NCI-H2196 treated with DMSO at 0.1 percent for 48 hours (cell line): Measurements from ENCODE around the gene LTA4H.
A peak's percentile ranks its signal among the peaks of the same experiment; 100 is the strongest.
"Not testable (repeated sequence)": the region's sequence is repeated elsewhere in the genome, so short reads cannot be mapped to it uniquely, and the experiment has no call there.

Experiments
- DNase-seq: peaks from one replicate; lab custom pipeline; 2025; ENCODE audit not compliant: unreplicated experiment; lab: John Stamatoyannopoulos, UW

Gene LTA4H

DNA sequence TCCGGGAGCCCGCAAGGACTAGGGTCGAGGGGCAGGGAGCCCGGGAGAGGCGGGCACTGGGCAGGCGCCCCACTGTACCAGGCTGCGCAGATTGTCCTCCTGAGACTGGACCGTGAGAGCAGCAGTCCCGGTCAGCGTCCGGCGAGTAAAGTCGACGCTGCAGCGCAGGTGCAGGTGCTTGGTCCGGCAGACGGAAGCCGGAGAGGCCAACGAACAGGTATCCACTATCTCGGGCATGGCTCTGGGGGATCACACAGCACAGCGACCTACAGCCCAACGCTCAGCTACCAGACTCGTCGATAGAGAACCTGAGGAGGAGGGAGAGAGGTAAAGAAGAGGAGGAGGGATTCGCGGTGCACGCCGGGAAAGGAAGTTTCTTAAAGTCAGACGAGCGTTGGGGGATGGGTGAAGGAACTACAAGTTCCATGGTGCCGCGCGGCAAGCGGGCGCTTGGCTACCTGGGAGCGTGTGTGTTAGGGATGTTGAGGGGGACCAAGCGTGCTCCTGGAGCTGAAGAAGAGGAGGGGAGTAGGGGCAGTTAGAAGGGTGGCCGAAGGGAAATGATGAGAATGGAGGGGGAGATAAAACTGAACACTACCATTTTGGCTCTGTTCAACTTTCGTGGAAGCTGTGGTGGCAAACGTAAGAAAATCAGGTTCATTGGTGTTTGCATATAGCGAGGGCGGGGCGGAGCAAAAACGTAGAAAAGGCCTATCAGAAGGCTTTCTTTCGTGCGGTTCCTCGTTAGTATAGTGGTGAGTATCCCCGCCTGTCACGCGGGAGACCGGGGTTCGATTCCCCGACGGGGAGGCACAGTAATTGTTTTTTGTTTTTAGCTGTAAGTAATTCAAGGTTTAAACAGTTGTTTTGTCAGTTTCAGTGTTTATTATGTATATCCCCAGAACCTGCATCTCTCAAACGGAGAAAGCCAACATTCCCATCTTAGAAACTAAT, at the start of gene LTA4H:
Gene LTA4H, minus strand, starts transcription at position 305 of the 954 bp plus-strand sequence. Its CDS starts 68 bp downstream, at position 237.
- peak; percentile 97 for DNase-seq

DNA sequence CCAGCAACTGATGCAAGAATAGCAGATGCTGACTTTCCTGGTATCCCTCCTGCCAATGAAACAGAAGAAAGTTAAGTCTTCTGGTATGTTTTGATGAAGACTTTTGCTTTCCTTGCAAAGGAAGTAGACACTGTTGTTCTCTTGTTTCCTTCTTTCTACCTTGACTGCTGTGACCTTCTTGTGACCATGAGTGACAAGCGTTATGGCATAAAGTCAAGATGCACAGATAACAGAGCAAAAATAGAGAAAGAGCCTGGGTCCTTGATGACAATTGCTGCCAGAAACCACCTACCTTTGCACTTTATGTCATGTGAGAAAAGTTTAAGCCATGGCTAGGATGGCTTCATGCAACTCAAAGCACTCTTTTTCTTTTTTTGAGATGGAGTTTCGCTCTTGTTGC, 49.2 kb upstream of the LTA4H start:
- no peak for DNase-seq

DNA sequence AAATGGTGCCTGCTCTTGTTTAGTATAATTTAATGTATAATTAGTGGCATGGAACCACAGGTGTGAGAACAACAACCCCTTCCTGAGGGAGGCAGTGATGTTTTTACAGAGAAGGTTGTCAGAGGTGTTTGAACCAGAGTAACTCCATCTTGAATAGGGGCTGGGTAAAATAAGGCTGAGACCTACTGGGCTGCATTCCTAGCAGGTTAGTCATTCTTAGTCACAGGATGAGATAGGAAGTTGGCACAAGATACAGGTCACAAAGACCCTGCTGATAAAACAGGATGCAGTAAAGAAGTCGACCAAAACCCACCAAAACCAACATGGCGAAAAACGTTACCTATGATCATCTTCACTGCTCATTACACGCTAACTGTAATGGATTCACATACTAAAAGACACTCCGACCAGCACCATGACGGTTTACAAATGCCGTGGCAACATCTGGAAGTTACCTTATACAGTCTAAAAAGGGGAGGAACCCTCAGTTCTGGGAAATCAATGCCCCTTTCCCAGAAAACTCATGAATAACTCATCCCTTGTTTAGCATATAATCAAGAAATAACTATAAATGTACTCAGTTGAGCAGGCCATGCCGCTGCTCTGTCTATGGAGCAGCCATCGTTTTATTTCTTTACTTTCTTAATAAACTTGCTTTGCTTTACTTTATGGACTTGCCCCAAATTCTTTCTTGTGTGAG, 47.8 kb upstream of the LTA4H start:
- DNase-seq = no peak

DNA sequence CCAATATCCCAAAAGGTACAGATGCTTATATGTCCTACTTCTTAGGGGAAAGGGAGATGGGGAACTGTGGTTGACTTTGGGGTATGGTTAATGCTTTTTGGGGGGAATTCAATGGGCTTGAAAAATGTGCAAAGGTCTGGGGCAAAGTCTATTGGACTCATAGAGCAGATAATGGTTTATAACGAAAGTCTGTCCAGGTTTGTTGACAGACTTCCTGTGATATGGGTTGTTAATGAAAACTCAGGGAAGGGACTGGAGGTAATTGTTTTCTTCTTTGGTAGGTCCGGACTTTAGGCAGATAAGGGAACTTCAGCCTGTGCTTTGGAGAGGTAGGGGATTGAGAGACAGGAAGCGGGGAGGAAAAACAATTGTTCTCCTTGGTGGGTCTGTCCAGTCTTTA, 46.2 kb upstream of the LTA4H start:
- DNase-seq = no peak

DNA sequence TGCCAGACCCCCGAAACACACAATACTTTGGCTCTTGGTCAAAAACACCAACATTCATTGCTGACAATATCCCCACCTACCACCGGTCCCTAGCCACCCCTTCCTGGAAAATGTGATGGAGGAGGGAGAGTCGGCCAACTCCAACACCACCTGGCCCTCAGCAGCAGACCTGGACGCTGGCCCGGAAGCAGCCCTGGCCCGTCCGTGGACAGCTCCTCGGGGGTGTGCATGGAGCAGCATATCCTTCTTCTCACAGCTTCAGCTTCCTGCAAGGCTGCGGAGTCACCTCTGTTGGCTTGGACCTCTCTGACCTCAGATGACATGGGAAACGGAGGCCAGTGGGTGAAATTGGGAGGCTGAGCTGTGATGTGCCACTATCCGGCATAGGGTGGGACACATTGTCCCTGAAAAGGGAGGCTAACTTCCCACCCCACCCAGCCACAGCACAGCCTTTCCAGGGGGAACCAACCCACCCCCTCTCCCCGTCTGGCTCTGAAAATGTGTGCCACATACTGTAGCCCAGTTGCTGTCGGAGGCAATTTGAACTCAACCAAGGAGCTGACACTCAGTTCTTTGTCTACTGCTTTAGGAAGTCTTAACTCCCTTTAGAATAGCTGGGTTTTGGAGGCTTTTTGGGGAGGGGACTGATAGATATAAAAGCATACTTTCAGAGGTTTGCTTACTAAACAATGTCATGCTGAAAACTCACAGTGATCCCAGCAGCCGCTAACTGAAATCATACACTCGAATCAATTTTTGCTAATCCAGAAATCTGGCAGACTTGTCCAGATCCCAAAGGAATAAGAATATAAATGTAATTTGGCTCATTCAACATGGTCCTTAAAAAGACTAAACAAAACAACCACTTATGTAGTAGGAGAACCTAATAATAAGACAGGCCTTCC, 43.1 kb upstream of the LTA4H start:
- no peak for DNase-seq

DNA sequence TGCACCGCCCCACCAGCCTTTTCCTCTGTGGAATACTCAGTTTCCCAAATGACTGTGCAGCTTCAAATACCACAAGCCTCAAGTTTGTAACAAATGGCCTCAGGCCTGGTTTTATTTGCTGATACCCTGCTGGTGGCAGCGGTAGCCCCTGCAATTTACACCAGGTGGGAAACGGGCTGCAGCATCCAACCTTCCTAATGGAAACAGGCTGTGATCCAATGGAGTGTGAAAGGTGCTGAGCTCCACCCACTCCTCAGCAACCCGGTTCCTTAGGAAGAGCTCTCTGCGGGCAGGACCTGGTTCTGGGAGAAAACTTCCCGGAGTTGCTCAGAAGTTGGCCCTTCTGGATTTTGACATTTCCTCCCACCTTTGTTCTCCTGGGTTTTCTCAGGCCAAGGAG, 41.7 kb upstream of the LTA4H start:
- DNase-seq = no peak

DNA sequence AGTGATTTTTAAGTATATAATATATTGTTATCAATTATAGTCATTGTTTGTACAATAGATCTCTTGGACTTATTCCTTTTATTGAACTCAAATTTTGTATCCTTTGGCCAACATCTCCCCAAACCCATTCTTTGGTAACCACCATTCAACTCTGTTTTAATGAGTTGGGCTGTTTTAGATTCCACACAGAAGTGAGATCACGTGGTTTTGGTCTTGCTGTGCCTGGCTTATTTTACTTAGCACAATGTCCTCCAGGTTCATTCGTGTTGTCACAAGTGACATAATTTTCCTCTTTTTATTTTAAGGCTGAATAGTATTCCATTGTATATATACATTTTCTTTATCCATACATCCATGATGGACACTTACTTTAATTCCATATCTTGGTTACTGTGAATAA, 40.2 kb upstream of the LTA4H start:
- no peak for DNase-seq

DNA sequence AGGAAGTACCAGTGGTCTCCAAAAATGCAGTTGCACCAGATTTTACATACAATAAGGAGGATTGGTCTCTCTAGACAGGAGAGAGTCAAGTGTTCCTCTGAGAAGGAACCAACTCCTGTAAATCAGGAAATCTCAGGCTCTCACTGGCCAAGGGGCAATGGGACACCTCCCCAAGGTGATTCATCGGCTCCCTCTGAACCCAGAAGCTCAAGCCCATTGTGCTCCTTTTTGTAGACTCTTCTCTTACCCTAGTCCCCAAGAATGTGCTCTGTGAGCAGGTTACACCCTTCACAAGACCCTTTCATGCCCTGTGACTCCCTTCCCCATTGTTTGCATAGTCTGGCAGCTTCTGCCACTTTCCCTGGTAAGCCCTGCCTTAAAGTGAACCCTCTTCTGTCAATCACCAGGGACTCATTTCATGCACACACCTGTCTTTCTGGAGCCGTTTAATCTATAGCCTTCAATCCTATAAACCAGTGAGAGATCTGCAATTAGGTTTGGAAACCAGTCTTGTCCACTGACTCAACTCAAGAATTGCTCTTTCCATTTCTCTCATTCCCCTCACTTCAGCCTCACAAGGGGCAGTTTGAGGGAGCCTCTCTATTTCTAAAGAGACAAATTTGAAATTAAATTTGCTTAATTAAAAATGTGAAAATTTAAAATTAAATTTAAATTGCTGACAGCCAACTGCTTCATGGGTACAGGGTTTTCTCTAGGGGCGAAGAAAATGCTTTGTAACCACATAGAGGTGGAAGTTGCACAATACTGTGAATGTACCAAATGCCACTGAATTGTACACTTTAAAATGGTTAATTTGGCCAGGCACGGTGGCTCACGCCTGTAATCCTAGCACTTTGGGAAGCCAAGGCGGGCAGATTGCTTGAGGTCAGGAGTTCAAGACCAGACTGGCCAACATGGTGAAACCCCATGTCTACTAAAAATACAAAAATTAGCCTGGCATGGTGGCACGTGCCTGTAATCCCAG, 38.3 kb upstream of the LTA4H start:
- no peak for DNase-seq

DNA sequence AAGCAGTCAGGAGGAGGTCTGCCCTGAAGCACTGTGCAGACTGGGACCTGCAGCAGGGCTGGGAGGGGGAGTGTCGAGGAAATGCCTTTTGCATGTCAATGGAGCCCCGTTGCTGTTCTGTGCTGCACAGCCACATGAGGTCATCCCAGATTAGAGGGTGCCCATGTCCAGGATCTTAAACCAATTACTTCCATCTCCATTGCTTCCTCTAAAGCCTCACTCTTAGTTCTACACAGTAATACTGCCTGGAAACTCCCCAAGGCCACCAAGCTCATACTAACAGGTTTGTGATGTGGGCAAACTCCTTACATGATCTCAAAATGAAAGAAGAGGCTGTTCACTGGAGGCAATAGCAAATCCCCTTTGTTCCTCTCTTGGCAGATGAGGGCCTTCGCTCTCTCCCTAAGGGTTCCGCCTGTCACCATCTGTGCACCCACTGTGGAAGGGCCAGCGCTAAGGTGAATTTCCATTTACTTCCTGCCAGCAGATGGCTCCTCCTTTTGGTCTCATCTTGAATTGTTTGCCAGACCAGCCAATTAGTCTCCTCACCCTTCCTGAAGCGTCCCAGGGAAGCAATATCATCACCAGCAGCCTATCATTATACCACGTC, 35.4 kb upstream of the LTA4H start:
- no peak for DNase-seq

DNA sequence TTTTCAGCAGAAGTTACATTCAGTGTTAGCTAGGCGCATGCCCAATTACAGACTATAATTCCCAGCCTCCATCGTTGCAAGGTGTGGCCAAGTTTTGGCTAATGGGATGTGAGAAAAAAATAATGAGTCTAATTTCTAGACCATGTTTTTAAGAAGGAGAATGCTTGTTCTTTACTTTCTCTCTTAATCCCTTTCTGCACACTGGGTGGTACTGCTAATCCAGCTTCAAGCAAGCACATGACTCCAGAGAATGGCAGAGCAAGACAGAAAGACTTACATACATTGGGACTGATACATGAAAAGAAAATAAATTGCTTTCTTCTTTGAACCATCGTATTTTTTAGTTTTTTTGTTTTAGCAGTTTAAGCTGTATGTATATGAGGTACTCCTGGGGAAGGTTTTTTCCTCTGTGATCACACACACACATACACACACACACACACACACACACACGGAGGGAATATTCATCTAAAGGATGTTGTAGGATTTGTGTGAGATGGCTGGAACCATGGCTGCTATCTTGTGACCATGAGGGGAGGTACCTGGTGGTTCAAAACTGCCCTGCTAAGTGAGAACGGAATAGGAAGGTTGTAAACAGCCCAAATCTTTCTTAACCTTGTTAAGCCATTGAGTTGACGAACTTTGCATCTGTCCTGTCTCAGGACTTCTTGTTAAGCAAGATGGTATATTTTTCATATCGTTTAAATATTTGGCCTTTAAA, 34.3 kb upstream of the LTA4H start:
- DNase-seq = no peak

DNA sequence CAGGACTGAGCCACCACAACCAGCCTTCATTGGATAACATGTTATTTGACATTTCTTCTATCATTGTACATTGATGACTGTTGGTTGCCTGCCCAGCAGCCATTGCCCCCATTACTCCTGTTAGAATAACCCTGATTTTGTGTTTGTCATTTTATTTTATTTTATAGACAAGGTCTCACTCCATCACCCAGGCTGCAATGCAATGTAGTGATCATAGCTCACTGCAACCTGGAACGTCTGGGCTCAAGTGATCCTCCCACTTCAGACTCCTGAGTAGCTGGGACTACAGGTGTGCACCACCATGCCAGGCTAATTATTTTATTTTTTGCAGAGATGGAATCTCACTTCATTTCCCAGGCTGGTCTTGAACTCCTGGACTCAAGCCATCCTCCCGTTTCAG, 33.2 kb upstream of the LTA4H start:
- no peak for DNase-seq

DNA sequence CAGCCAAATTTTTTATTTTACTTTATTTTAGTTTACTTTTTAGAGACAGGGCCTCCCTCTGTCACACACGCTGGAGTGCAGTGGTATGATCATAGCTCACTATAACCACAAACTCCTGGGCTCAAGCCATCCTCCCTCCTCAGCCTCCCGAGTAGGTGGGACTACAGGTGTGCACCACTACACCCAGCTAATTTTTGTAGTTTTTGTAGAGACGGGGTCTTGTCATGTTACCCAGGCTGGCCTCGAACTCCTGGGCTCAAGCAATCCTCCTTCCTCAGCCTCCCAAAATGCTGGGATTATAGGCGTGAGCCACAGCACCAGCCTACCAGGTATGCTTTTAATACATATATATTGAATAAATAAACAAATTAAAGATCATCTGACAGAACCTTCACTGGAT, 32.7 kb upstream of the LTA4H start:
- no peak for DNase-seq

DNA sequence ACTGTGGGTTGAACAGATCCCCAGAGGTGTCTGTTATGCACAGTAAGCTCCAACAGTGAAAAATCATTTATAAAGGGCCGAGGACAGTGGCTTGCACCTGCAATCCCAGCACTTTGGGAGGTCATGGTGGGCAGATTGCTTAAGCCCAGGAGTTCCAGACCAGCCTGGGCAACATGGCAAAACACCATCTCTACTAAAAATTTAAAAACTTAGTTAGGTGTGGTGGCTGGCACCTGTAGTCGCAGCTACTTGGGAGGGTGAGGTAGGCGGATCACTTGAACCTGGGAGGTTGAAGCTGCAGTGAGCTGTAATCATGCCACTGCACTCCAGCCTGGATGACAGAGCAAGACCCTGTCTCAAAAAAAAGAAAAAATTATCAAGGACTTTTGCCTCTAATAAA, 30.4 kb upstream of the LTA4H start:
- not testable (repeated sequence) for DNase-seq

DNA sequence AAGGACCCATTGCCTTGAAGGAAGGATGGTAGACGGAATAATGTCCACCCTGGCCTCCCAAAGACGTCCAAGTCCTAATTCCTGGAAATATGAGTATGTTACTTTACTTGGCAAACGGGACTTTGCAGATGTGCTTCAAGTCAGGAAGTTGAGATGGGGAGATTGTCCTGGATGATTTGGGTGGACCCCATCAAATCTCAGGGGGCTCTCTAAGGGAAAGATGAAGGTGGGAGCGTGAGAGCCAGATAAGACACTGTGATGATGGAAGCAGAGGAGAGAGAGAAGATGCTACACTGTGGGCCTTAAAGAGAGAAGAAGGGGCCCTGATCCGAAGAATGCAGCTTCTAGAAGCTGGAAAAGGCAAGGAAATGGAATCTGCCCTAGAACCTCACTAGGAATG, 29.6 kb upstream of the LTA4H start:
- no peak for DNase-seq

DNA sequence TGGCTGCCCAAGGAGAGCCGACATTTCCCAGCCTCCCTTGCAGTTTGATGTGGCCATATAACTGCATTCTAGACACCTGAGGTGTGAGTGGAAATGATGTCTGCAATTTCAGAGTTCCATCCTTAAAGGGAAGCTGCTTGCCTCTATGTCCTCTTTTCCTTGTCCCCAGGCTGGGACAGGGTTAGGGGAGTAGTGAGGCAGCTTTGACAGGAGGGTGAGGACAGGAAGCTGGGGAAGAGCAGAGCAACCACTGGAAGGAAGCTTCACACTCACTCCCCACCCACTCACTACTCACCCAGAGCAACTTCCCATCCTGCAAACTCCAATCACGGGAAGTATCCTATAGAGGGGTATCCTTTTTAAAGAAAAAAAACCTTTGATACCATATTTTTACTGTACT, 28.9 kb upstream of the LTA4H start:
- no peak for DNase-seq

DNA sequence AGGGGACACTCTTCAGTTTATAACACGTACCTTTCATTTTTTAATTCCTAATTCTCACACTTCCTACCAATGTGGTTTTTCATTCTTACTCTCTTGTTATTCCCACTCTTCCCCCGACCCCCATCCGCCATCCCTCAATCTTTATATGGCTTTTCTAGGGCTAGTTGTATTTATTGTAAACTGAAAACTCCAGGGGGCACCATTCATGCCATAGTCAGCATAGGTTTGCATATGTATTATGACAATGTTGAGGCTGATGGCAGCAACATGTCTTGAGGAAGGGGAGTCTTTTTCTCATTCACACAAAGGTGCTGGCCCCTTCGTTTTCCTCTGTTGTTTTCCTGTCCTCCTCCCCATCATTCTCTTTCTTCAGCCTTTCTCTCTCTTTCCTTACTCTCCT, 27.7 kb upstream of the LTA4H start:
- no peak for DNase-seq

DNA sequence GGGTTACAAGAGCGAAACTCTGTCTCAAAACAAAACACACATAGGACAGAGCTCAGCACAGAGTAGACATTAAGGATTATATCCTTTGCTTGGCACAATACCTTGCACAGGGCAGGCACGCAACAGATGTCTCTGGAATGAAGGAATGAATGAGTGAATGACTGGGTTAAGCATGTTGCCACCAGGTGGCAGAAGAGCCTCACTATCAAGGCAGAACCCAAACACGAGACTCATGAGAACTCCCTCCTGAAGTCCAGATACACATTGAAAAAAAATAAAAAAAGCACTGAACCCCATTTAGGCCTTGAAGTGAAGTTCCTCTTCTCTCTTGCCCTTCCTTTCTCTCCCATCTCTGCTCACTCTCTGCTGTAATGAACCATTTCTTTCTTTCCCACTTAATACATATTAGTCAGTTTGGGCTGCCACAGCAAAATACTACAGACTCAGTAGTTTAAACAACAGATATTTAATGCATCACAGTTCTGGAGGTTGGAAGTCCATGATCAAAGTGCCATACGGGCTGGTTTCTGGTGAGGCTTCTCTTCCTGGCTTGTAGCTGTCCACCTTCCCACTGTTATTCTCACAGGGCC, 26.6 kb upstream of the LTA4H start:
- DNase-seq = peak; percentile 40

DNA sequence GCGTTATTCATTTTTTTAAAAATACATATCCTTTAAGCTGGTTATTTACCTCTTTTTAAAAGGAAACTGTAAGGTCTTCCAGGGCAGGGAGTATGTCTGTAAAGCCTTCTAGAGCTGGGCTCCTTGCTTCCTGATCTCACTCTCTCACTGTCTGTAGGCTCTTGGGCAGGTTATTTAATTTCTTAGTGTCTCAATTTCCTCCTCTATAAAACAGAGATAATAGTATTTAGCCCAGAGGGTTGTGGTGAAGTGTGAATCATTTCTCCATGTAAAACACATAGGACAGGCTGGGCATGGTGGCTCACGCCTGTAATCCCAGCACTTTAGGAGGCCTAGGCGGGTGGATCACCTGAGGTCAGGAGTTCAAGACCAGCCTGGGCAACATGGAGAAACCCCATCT, 25.9 kb upstream of the LTA4H start:
- DNase-seq = no peak

DNA sequence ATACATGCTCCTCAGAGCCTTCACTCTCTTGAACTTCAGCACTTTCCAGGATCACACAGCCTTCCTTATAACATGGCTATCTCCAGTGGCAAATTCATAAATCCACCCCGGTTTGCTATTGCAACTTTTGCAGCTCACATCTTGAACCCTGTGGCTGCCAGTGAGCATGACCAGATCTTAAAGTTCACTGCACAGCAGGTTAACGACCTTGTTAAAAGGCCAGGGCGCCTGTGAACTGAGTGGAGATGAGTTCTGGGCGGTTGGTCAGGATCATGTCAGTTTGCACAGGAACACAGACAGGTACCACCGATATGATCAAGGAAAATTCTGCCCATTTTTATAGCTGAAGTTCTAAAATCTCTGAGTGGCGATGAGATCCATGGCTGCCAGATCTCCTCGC, 24.7 kb upstream of the LTA4H start:
- DNase-seq = no peak
